Endothelial cell of umbilical vein (primary cell): ENCODE measurements around the gene ASB8.

Source experiments
- CTCF ChIP-seq, 2 donors: IDR thresholded peaks; 1 replicate in 1 of 2; 2 replicates in 1 of 2; pipeline ENCODE4 v1.5.1; 2011; ENCODE audit warnings: low read length in 2 of 2, mild to moderate bottlenecking in 2 of 2, moderate library complexity in 2 of 2, control low read depth in 1 of 2, inconsistent platforms in 1 of 2, low read depth in 1 of 2; ENCODE audit not compliant: insufficient read depth in 1 of 2; ENCODE audit errors: extremely low read depth in 1 of 2
- FOS ChIP-seq: IDR thresholded peaks from 2 replicates; pipeline ENCODE4 v1.6.1; 2011; ENCODE audit warnings: mild to moderate bottlenecking, low read length, moderate library complexity, borderline replicate concordance; ENCODE audit not compliant: insufficient read depth
- MAX ChIP-seq: IDR thresholded peaks from 2 replicates; pipeline ENCODE4 v1.6.1; 2011; ENCODE audit not compliant: insufficient read depth, insufficient read length
- MYC ChIP-seq: IDR thresholded peaks from one replicate; pipeline ENCODE4 v1.6.1; 2011; ENCODE audit warnings: mild to moderate bottlenecking, low read depth, low read length
- POLR2A ChIP-seq: IDR thresholded peaks from 2 replicates; pipeline ENCODE4 v1.6.1; 2012; ENCODE audit warnings: low read depth, mild to moderate bottlenecking, control low read depth, low read length
- POLR2AphosphoS5 ChIP-seq: IDR thresholded peaks from 2 replicates; pipeline ENCODE4 v1.6.1; 2012; ENCODE audit warnings: low read depth, mild to moderate bottlenecking, control low read depth, low read length, moderate library complexity; ENCODE audit not compliant: insufficient read depth

GRCh38 chr12:48185181-48185919 is 28.0 kb upstream of the ASB8 start:
- TF ChIP-seq CTCF (IDR thresholded peaks at IDR 0.05; ENCODE audit: extremely low read depth in 1 of 2, insufficient read depth in 1 of 2, low read depth in 1 of 2, low read length in 2 of 2): no peak
- TF ChIP-seq POLR2A: no peak
- no peak for TF ChIP-seq MAX
- TF ChIP-seq MYC: no peak
- TF ChIP-seq FOS: no peak
- TF ChIP-seq POLR2AphosphoS5: no peak
